Measurements from ENCODE around the gene ZDHHC16.

Gene ZDHHC16

DNA sequence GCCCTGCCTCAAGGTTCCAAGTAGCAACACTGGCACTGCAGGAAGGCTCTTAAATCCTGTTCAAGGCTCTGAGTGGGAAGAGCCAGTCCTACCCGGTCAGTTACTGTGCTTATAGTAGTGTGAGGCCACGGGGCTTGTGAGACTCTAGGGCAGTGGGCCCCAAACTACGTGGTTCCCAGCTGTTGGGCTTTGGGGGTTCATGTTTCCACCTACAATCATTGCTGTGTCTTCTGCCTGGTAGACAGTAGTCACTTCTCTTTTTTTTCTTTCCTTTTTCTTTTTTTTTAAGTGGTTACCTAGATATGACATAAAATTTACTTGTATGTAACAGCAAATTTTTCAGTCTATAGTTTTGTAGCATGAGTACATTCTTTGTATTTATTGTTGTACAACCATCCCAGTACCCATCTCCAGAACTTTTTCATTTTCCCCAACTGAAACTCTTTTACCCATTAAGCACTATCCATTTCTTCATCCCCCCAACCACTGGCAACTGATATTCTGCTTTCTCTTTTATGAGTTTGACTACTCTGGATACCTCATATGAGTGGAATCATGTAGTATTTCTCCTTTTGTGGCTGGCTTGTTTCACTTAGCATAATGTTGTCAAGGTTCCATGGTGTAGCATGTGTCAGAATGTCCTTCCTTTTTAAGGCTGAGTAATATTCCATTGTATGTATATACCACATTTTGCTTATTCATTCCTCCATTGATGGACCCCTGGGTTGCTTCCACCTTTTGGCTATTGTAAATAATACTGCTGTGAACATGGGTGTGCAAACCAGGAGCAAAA is 60.4 kb downstream of the ZDHHC16 start:
- TF ChIP-seq, protein P1, sequence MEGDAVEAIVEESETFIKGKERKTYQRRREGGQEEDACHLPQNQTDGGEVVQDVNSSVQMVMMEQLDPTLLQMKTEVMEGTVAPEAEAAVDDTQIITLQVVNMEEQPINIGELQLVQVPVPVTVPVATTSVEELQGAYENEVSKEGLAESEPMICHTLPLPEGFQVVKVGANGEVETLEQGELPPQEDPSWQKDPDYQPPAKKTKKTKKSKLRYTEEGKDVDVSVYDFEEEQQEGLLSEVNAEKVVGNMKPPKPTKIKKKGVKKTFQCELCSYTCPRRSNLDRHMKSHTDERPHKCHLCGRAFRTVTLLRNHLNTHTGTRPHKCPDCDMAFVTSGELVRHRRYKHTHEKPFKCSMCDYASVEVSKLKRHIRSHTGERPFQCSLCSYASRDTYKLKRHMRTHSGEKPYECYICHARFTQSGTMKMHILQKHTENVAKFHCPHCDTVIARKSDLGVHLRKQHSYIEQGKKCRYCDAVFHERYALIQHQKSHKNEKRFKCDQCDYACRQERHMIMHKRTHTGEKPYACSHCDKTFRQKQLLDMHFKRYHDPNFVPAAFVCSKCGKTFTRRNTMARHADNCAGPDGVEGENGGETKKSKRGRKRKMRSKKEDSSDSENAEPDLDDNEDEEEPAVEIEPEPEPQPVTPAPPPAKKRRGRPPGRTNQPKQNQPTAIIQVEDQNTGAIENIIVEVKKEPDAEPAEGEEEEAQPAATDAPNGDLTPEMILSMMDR (conservative IDR thresholded peaks at IDR 0.05; ENCODE audit: low read depth, low read length): no peak
- no peak overlapping the region for H3K4me3 ChIP-seq (ENCODE audit: low read length)
- DNase-seq (ENCODE audit: low read depth): no peak

Data from retinal pigment epithelial cell (primary cell).